ENCODE data around the gene PTPRK. TPM values are rescaled to one million over a fixed set of nuclear protein-coding genes. Genes with fewer than 3 reads are reported as not detected.

The PTPRK gene
- total RNA-seq, 1 donor from 2014 or later: 13.0 TPM

DNA sequence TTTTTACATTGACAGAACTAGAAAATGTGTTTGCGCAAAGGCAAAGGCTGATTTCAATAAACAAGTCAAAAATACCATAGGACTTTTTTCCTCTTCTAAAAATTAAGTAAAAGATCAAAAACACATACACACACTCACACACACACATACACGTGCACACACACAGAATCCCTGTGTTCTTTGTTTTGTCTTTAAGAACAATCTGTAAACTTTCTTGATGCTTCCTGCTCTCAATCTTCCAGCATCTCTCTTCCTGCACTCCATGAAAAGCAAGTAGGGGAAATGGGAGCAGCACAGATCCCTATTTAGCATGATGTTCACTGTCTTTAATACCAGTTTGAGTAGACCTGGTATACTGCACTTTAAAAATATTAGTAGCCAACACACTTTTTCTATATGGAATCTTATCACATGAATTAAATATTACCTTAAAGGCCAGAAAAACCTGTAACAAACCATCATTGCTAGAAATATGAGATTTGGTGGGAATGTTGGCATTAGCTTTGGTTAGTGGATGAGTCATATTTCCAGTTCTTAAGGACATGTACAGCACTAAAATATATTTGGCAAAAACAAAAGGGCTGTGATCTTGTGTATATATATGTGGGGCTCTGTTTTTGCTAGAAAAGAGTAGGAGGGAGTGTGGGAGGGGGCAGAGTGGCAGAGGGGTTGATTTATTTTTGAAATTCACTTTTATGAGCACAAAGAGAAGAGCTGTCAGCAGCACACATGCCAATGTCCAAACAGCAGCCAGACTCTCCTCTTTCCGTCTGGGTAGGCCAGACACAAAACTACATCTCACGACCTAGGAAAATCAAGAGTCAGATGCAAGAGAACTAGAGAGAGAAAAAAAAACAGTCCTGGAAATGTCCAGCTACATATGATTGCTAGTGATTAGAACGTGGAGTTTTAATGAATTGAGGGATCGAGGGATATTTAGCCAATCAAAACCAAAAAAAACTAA is 4.6 kb downstream of the PTPRK start:
- ATAC-seq: no peak

DNA sequence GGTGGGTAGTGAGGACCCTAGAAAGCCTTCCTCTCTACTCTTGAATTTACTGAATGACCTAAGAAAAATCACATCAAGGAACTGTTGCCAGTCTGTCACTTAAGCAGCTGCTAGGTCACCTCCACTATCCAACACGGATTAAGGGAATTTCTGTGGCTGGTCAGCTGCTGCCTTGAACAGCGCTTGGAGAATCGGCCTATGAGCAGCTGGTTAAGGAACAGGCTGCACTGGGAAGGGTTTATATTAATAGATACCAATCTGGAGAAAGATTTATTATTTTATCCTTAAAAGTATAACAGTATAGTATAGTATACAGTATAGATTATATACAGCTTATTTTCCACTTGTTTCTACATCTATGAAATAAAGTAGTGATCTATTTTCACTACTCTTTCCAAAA is 6.5 kb downstream of the PTPRK start:
- no peak for ATAC-seq

DNA sequence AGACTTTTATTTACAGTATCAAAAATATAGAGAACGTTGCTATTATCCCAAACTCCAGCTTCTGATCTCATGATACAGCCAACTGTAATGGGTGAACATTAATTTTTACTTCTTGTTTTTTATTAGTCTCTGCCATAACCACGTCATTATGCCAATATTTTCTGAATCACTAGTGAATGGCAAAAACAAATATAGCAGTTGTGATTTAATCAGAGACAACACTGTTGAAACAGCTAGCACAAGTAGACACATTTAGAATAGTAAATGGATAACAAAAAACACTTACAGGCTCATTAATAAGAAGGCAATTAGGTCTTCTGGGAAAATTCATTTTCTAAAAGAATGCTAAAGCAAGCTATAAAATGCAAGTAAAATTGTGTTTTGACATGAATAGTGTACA is 8.1 kb downstream of the PTPRK start:
- no peak for ATAC-seq

- ATAC-seq: peak; percentile 81
These were observed 8.9 kb downstream of the PTPRK start for GRCh38 chr6:128511506-128511905.

DNA sequence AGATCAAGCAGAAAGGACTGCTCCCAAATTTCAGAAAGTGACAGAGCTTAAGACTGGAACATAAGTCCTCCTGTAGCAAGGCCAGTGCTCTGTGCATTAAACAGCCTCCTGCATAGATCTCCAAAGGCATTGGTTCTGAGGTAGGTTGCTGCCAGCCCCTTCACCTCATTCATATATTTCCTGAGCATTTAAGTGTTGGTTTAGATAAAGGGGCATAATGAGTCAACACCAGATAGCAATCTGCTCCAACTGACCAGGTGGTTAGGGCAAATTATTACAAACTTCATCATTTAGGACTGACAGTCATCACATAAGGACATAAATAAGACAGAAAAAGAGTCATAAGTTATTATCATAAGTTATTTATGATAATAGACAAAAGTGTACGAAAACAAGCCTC is 10.7 kb downstream of the PTPRK start:
- ATAC-seq: no peak

- peak; percentile 94 for ATAC-seq
These were observed 11.7 kb downstream of the PTPRK start for GRCh38 chr6:128508588-128509296.

DNA sequence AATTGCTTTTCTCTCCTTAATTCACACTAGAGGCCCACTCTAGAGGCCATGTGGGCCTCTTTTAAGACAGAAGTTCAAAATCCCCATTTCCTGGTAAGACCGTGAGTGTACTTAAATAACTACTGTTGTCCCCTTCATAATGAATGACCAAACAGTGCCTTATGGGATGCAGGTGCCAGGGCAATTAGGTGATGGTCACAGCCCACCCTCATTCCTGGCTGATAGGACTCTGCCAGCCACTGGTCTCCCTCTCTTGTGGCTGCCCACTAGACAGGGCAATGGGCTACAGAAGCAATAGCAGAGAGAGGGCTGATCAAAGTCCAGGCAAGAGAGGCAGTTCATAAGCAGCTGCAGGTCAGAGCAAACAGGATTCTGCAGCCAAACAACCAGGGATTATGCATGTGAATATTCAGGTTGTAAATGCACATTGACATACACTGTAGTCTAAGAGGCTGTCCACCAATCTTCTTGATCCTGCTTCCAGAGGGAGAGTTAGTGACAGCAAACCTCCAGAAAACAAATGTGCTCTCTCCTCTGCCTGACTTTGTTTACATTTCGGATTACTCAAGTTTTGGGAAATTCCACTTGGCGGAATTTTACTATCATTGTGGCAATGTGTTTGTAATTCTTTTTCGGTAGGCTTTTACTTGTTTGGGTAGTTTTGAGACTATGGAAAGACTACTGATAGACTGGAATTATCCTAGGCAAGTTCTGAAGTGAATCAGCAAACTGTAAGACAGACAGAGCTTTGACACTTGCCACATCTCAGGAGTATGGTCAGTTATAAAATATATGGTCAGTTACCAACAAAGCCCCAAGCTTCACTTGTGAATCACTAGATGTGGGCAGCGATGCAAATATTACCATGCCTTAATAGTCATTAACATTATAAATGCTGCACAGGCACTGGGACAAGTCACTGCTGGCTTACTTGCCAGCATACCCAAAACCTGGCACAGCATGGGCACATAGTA is 12.8 kb downstream of the PTPRK start:
- ATAC-seq: peak; percentile 28

DNA sequence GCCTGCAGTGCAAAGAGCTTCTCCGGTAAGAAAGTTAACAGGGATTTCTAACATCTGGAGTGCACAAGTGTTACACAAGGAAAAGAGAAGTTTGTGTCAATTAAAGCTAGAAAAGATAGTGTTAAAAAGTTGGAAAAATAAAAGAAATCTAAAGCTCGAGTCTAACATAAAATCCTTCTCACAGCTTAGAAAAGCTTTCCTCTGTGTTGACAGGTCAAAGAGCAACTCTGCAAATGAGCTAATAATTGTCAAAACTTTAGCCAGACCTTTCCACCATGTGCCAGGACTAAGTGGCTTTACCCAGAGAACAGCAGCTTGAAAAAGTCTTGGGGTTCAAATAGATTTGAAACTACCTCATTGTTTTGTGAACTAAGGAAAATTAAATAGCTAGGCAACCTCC is 14.8 kb downstream of the PTPRK start:
- ATAC-seq: no peak

GRCh38 chr6:128504003-128504654 is 16.3 kb downstream of the PTPRK start:
- ATAC-seq: no peak

- no peak for ATAC-seq
These were observed 19.4 kb downstream of the PTPRK start for GRCh38 chr6:128500749-128501600.

GRCh38 chr6:128500014-128500413 is 20.4 kb downstream of the PTPRK start:
- peak; percentile 75 for ATAC-seq

DNA sequence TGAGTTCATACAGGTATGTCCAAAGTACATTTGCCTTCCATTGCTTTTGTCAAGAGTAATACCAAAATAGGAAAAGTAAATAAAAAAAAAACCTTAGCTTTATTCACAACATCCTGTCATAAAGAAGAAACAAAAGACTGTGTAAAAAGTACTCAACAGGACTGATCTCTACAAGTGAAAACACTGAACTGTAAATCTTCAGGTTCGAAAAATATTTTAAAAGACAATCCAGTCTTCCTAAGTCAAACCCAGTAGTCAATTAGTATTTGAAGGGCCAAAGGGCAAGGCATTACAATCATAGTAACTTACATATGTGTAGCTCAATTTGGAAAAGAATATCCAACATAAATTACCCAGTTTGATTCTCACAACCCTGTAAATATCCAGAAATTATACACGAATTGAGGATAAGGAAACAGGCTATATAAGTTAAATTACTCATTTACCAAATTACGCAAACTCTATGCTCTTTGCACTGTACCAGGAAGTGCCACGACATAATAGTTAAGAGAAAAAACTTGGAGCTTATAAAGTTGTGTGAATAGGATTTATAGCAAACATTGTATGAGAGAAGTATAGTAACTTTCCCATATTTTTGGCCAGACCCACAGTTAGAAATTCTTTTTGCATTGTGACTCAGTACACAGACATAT is 21.2 kb downstream of the PTPRK start:
- peak; percentile 86 for ATAC-seq

DNA sequence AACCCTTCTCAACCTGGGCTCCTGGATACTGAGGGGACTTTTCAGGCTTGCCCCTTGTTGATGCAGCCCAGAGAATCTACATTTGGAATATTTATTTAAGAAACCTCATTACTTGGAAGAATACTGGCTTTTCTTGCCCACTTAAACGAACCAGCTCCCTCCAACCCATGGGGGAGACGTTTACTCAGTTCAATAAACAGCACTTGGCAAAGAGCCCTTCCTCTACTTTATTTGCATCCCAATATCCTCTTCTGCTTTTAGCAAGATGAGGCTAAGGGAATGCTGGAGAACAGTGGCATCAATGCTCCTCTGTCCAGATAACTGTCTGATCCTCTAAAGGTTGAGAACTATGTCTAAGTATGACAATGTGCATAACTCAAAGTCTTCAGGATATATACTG is 22.2 kb downstream of the PTPRK start:
- no peak for ATAC-seq

GRCh38 chr6:128495536-128496333 is 24.7 kb downstream of the PTPRK start:
- ATAC-seq: no peak

GRCh38 chr6:128494440-128494839 is 26.0 kb downstream of the PTPRK start:
- ATAC-seq: no peak

DNA sequence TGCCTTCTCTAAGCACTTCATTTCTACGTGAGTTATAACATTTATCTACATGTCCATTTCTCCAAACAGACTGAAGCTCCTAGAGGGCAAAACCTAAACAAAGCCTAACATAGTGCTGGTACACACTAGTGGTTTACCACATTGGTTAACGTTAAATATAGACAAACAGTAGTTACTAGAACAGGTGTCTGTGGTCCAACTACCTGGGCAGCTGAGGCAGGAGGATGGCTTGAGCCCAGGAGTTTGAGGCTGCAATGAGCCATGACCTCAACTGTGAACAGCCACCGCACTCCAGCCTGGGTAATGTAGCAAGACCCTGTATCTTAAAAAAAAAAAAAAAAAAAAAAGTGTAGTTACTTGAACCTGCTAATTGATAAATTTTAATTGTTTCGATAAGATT is 26.5 kb downstream of the PTPRK start:
- no peak for ATAC-seq

GRCh38 chr6:128492386-128492785 is 28.0 kb downstream of the PTPRK start:
- ATAC-seq: no peak

- peak; percentile 15 for ATAC-seq
These were observed 28.7 kb downstream of the PTPRK start for GRCh38 chr6:128491610-128492206.

- ATAC-seq: peak; percentile 63
These were observed 29.3 kb downstream of the PTPRK start for GRCh38 chr6:128491100-128491581.
